ENCODE data around the gene MPP3. TPM values are rescaled to one million over a fixed set of nuclear protein-coding genes. Genes with fewer than 3 reads are reported as not detected.

Gene MPP3
- total RNA-seq, 1 donor, result 9.1 TPM

DNA sequence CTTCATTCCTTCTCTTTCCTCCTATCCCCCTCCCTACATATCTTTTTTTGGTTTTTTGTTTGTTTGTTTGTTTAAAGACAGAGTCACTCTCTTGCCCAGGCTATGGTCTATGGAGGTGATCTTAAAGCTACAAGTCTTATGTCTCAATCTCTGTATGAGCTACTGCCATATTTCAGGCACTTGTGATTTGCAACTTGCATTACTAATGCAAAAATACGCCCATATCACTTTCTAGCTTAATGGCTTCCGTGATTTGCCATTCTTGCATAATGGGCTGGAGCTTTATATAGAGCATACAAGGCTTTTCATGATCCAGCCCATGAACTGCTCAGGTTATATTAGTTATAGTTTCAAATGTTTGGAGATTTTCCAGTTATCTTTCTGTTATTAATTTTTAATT is 45.2 kb downstream of the MPP3 start:
- no peak for DNase-seq (ENCODE audit: low read depth)
- TF ChIP-seq, protein P1, sequence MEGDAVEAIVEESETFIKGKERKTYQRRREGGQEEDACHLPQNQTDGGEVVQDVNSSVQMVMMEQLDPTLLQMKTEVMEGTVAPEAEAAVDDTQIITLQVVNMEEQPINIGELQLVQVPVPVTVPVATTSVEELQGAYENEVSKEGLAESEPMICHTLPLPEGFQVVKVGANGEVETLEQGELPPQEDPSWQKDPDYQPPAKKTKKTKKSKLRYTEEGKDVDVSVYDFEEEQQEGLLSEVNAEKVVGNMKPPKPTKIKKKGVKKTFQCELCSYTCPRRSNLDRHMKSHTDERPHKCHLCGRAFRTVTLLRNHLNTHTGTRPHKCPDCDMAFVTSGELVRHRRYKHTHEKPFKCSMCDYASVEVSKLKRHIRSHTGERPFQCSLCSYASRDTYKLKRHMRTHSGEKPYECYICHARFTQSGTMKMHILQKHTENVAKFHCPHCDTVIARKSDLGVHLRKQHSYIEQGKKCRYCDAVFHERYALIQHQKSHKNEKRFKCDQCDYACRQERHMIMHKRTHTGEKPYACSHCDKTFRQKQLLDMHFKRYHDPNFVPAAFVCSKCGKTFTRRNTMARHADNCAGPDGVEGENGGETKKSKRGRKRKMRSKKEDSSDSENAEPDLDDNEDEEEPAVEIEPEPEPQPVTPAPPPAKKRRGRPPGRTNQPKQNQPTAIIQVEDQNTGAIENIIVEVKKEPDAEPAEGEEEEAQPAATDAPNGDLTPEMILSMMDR (IDR thresholded peaks at IDR 0.05; ENCODE audit: insufficient read depth, low read depth, low read length), result no peak
- no peak overlapping the region for H3K4me3 ChIP-seq (ENCODE audit: low read depth, low read length)

- H3K4me3 ChIP-seq (ENCODE audit: low read depth, low read length), result no peak overlapping the region
- DNase-seq (ENCODE audit: low read depth), result peak; percentile 47
- TF ChIP-seq, protein P1 (IDR thresholded peaks at IDR 0.05; ENCODE audit: insufficient read depth, low read depth, low read length), result no peak
These were observed 48.3 kb downstream of the MPP3 start for GRCh38 chr17:43784628-43785101.

GRCh38 chr17:43784068-43784467 is 48.9 kb downstream of the MPP3 start:
- H3K4me3 ChIP-seq (ENCODE audit: low read depth, low read length), result no peak overlapping the region
- no peak for DNase-seq (ENCODE audit: low read depth)
- TF ChIP-seq, protein P1 (IDR thresholded peaks at IDR 0.05; ENCODE audit: insufficient read depth, low read depth, low read length), result no peak

DNA sequence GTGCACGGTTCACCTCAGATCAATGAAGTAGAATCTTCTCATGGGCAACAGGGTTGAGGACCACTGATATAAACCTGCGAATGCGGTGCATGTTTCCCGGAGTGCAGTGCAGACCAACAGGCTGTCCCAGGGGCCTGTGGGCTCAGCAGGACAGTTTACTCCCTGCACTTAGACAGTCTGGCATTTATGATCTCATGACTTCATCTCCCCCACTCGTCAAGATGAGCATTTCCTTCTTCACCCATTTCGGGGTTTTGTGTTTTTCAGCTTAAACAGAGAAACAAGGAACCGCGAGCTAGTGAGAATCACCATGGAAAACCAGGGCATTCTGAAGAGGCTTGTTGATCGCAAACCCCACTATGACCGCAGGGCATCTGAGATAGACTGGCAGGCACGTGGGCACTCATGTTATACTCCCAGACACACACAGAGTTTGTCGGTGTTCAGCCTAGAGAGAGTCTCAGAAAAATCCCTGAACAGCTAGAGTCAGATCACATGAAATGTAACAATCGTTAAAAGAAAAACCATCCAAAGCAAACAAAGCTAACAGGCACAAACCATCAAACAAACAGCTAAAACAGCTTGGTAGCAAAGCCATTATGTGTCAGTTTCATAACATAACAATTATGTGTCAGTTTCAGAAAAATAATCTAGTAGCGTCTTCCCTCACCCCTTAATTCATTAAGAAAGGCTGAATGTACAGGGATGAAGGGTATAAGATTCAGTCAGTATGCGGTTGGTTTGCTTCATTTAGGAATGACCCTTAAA is 49.8 kb downstream of the MPP3 start:
- DNase-seq (ENCODE audit: low read depth), result no peak
- H3K4me3 ChIP-seq (ENCODE audit: low read depth, low read length), result no peak overlapping the region
- TF ChIP-seq, protein P1 (IDR thresholded peaks at IDR 0.05; ENCODE audit: insufficient read depth, low read depth, low read length), result no peak

DNA sequence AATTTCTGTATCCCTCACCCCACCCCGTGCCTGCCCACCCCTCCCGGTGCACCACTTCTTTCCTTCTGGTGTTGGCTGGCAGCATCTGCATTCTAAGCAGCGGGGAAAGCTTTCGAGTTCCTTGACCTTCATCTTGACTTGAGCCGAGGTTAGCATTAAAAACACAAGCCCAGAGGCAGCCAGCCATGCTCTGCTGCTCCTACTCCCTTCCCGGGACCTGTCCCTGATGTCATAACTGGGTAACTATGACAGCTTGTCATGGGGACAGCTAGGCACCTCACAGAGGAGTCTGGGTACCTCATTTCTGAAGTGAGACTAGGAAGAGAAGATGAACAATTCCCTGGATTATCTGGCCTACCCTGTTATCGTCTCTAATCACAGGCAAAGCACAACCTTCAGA is 52.8 kb downstream of the MPP3 start, which contains the start of gene CFAP97D1:
TSS of gene CFAP97D1 (plus strand) at position 301 of the 400 bp plus-strand sequence. CDS start at position 329, 28 bp downstream.
- DNase-seq (ENCODE audit: low read depth), result no peak
- peak within 1 kb of the TSS; percentile 85 for H3K4me3 ChIP-seq (ENCODE audit: low read depth, low read length)
- TF ChIP-seq, protein P1 (IDR thresholded peaks at IDR 0.05; ENCODE audit: insufficient read depth, low read depth, low read length), result no peak

DNA sequence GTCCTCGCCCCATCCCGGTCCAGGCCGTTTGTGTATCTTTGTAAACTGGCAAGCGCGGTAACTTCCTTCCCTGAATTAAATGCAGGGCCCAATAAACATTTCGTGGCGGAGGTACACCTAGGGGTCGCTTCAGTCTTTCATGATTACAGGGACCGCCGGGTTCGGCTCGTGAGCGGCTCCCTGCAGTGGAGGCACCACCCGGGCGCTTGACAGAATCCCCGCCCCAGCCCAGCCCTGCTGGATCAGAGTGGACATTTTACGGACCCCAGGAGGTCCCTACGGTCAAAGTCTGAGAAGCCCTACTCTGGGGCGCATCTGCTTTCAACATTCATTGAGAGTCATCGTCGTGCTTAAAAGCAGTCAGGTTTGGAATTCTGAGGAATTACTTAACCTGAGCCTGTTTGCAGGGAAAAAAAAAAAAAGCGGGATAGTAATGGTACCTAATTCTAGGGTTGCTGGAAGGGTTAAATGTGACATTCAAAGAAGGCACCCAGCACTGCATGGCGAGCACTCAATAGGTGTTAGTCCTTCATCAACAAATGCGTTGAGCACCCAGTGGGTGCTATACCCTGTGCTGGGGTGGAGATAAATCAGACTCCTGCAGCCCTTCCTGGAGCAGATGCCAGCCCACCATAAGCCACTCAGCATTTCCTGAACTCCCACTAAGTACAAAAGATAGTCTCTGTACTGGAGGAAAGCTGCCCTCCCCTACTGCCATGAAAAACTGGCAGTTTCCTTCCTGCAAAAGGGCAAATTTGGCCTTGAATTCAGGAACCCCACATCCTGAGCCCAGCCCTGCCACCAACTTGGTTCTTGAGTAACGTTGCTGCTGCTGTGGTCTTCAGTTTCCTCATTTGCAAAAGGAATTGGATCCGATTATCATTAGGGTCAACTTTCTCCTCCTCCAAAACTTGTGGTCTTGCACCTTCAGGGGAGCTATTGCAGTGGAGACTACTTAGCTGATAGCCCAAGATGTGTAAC is 53.5 kb downstream of the MPP3 start:
- H3K4me3 ChIP-seq (ENCODE audit: low read depth, low read length), result peak overlapping the region; percentile 85
- TF ChIP-seq, protein P1 (IDR thresholded peaks at IDR 0.05; ENCODE audit: insufficient read depth, low read depth, low read length), result peak; percentile 27
- DNase-seq (ENCODE audit: low read depth), result peak; percentile 52
